Type B pancreatic cell (in vitro differentiated cells): ENCODE results near the gene SLC8A3. TPM values are rescaled to one million over a fixed set of nuclear protein-coding genes. Genes with fewer than 3 reads are reported as not detected.

Source experiments
- DNase-seq: peaks from one replicate; pipeline ENCODE4 v3.0.0; 2021; ENCODE audit warnings: mixed read lengths; ENCODE audit not compliant: unreplicated experiment; ENCODE audit errors: extremely low spot score
- H3K27ac Mint-ChIP-seq: 2 replicates; pipeline ENCODE4 v1.8.0; 2021; ENCODE audit warnings: mild to moderate bottlenecking, mixed read lengths
- H3K27me3 Mint-ChIP-seq: 2 replicates; pipeline ENCODE4 v1.8.0; 2021; ENCODE audit warnings: mixed read lengths
- H3K36me3 Mint-ChIP-seq: 2 replicates; pipeline ENCODE4 v1.8.0; 2021; ENCODE audit warnings: mixed read lengths
- H3K4me1 Mint-ChIP-seq: one replicate; pipeline ENCODE4 v1.8.0; 2021; ENCODE audit warnings: mixed read lengths; ENCODE audit not compliant: unreplicated experiment
- H3K4me3 Mint-ChIP-seq: 2 replicates; pipeline ENCODE4 v1.8.0; 2021; ENCODE audit warnings: mild to moderate bottlenecking, mixed read lengths
- H3K9me3 Mint-ChIP-seq: 2 replicates; pipeline ENCODE4 v1.8.0; 2021; ENCODE audit warnings: mixed read lengths
- total RNA-seq: library from RNA; stranded (reverse); gene quantifications from 2 replicates; pipeline ENCODE4 v1.2.1, GENCODE V29; 2021; ENCODE audit warnings: low replicate concordance
- TF ChIP-seq, protein P1 (sequence below): fragments of 200-600 bp; sonication (generic); conservative IDR thresholded peaks from 2 replicates; pipeline ENCODE4 v1.5.0; 2021; ENCODE audit warnings: antibody characterized with exemption, mild to moderate bottlenecking

SLC8A3 gene
- total RNA-seq, 1 donor from 2014 or later, result 7.8 TPM

DNA sequence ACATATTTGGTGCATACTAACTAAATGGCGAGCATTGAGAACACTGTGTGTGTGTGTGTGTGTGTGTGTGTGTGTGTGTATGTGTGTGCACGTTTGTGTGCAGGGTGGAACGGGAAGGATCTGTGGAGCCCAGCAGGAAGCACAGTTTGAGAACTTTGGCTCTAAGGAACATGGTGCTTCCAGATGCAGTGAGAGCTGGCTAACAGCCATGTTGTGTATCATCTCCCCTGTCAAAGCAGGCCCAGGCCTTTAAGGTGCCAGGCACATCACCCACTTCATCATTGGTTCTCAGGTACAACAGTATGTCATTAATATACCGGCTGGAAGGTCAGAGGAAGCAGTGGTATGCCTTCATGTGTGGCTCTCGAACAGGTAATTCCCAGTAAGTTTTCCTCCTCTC, 72.5 kb downstream of the SLC8A3 start:
- Mint-ChIP-seq H3K9me3 (no peaks in the 10 kb centered on the region), H3K4me3 (no peak overlapping the region), H3K27me3 (peaks cover 14% of the 10 kb centered on the region), H3K36me3 (no peaks in the 10 kb centered on the region), H3K27ac (no peak overlapping the region), H3K4me1 (no peaks in the 10 kb centered on the region)
- TF ChIP-seq, protein P1, sequence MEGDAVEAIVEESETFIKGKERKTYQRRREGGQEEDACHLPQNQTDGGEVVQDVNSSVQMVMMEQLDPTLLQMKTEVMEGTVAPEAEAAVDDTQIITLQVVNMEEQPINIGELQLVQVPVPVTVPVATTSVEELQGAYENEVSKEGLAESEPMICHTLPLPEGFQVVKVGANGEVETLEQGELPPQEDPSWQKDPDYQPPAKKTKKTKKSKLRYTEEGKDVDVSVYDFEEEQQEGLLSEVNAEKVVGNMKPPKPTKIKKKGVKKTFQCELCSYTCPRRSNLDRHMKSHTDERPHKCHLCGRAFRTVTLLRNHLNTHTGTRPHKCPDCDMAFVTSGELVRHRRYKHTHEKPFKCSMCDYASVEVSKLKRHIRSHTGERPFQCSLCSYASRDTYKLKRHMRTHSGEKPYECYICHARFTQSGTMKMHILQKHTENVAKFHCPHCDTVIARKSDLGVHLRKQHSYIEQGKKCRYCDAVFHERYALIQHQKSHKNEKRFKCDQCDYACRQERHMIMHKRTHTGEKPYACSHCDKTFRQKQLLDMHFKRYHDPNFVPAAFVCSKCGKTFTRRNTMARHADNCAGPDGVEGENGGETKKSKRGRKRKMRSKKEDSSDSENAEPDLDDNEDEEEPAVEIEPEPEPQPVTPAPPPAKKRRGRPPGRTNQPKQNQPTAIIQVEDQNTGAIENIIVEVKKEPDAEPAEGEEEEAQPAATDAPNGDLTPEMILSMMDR, result no peak
- DNase-seq, result no peak

DNA sequence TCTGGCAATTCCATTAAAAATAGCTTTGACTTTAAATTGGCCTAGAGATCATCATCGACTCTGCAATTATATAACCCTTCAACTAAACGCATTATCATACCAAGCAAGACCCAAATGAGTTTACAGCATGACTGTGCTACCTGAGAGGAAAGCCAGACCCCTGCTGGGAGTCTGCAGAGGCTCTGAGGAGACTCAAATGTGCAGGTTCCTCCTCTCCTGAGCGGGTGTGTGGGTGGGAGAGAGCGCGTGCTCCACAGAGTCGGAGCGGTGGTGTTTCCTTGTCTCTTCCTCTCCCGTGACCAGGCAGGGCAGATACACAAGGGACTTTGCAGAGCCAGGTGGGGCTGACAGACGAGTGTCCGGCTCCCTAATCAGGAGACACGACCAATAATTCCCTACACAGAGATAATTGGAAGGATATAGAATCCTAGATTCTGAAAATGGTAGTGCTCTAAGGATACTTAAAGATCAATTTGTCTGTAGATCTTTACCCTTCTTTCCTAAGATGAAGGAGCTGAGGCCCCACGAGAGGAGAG, 74.1 kb downstream of the SLC8A3 start:
- no peaks in the 10 kb centered on the region for H3K9me3 Mint-ChIP-seq

DNA sequence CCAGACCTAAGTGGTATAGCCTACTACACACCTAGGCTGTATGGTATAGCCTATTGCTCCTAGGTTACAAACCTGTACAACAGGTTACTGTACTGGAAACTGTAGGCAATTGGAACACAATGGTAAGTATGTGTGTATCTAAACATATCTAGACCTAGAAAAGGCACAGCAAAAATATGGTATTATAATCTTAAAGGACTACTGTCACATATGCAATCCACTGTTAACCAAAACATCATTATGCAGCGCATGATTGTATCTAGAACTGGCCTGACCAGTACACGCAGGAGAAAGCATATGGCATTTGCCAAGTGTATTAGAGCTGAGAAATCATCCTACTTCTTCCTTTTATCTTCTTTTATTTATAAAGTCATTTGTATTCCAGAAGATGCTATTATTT, 75.5 kb downstream of the SLC8A3 start:
- no peak for DNase-seq
- no peak overlapping the region for H3K27ac Mint-ChIP-seq
- peaks cover 13% of the 10 kb centered on the region for H3K27me3 Mint-ChIP-seq
- no peak overlapping the region for H3K4me3 Mint-ChIP-seq
- TF ChIP-seq, protein P1, result no peak
- no peaks in the 10 kb centered on the region for H3K36me3 Mint-ChIP-seq
- no peaks in the 10 kb centered on the region for H3K9me3 Mint-ChIP-seq
- H3K4me1 Mint-ChIP-seq, result no peaks in the 10 kb centered on the region

More for the DNA sequence above, 74.1 kb downstream of the SLC8A3 start:
- peaks cover 12% of the 10 kb centered on the region for H3K27me3 Mint-ChIP-seq
- H3K4me3 Mint-ChIP-seq, result no peak overlapping the region
- H3K27ac Mint-ChIP-seq, result no peak overlapping the region
- TF ChIP-seq, protein P1, result no peak
- no peaks in the 10 kb centered on the region for H3K36me3 Mint-ChIP-seq
- DNase-seq, result no peak
- H3K4me1 Mint-ChIP-seq, result no peaks in the 10 kb centered on the region

DNA sequence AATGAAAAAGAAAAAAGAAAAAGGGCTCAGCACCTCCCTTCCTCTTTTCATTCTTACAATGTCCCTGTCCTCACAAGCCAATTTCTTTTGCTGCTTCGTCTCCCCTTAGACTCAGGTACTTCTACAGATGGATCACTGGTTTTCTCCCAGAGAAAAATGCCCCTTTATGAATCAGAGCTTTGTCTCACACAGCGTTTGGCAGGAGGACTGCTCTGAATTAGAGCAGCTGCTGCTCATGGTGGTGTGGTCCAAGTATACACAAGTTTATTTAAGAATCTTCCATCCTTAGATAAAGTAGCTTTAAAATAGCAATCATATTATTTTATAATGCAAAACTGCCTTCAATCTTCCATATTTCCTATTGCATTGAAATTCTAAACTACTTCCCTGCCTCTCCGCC, 80.3 kb downstream of the SLC8A3 start:
- TF ChIP-seq, protein P1, result no peak
- Mint-ChIP-seq H3K27ac (no peak overlapping the region), H3K4me3 (no peak overlapping the region), H3K4me1 (no peaks in the 10 kb centered on the region), H3K27me3 (peaks cover 15% of the 10 kb centered on the region), H3K36me3 (no peaks in the 10 kb centered on the region), H3K9me3 (no peaks in the 10 kb centered on the region)
- DNase-seq, result no peak

DNA sequence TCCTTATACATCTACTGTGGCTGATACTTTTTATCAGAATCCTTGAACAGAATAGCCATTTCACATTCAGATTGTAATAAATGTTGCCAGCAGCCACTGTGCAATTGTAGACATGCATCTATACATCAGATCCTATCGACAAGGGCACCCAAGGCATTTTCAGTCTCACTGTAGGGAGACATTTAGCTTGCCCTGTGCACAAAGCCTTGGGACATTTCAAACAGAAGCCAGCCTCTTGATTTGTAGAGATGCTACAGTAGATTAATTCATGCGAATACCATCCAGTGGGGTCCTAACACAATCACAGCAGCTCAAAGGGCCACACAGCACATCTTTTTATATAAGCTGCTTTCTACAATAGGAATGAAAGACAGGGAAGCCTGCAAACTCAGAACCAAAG, 81.4 kb downstream of the SLC8A3 start:
- no peak overlapping the region for H3K4me3 Mint-ChIP-seq
- no peak for DNase-seq
- TF ChIP-seq, protein P1, result no peak
- no peaks in the 10 kb centered on the region for H3K4me1 Mint-ChIP-seq
- no peaks in the 10 kb centered on the region for H3K9me3 Mint-ChIP-seq
- peaks cover 21% of the 10 kb centered on the region for H3K27me3 Mint-ChIP-seq
- H3K27ac Mint-ChIP-seq, result no peak overlapping the region
- no peaks in the 10 kb centered on the region for H3K36me3 Mint-ChIP-seq

DNA sequence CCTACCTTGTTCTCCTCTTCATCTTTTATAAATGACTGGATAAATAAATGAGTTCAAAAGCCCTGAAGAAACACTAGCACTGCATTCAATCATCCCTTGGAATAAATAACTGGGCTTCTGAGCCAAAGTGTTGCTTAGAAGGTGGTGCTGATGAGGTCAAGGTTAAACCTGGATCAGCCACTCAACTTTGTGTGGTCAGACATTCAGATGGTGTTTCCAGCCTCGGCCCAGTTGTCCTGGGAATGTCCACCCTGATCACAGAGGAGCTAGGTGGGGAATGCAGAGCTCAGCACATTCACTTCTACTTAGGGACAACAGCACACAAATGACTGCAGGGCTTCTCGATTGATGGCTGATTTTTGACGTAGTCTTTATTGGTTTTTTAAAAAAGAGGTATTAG, 88.7 kb downstream of the SLC8A3 start:
- TF ChIP-seq, protein P1, result no peak
- no peaks in the 10 kb centered on the region for H3K36me3 Mint-ChIP-seq
- H3K4me1 Mint-ChIP-seq, result peaks cover 20% of the 10 kb centered on the region
- no peak overlapping the region for H3K27ac Mint-ChIP-seq
- no peak overlapping the region for H3K4me3 Mint-ChIP-seq
- DNase-seq, result no peak
- H3K9me3 Mint-ChIP-seq, result no peaks in the 10 kb centered on the region
- H3K27me3 Mint-ChIP-seq, result peaks cover 30% of the 10 kb centered on the region
